Measurements from ENCODE around the gene SMIM7.

DNA sequence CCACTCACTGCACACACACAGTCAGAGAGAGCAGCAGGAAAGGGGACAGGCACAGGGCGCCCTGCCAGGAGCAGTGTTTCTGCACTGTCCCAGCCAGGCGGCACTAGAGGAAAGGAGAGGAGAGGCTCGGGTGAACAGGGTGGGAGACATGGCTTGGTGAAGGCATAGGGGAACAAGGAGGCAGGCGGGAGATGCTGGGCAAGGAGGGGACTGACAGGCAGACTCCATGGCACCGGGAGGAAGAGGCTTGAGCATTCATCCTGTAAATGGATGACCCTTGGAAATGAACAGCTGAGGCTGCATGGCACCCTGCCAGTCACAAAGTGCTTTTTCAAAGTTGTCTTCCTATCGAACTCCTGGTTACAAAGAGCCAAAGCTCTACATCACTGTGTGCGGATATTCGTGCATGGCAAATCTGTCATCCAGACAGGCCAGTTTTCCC is 54.4 kb downstream of the SMIM7 start:
- TF ChIP-seq EZH2phosphoT487 (IDR thresholded peaks at IDR 0.05; ENCODE audit: insufficient read depth, low read depth) (no peak), EZH2 (IDR thresholded peaks at IDR 0.05; ENCODE audit: insufficient read depth, poor library complexity, severe bottlenecking) (no peak)

All from GM23248 (cell line).